CD4-positive, alpha-beta T cell treated with Interleukin-17A for 4 hours (primary cell): ENCODE measurements around the gene C3orf62.

ENCODE experiments used
- DNase-seq: peaks from one replicate; pipeline ENCODE4 v3.0.0-alpha.2; 2020; ENCODE audit warnings: mixed read lengths

C3orf62 gene

DNA sequence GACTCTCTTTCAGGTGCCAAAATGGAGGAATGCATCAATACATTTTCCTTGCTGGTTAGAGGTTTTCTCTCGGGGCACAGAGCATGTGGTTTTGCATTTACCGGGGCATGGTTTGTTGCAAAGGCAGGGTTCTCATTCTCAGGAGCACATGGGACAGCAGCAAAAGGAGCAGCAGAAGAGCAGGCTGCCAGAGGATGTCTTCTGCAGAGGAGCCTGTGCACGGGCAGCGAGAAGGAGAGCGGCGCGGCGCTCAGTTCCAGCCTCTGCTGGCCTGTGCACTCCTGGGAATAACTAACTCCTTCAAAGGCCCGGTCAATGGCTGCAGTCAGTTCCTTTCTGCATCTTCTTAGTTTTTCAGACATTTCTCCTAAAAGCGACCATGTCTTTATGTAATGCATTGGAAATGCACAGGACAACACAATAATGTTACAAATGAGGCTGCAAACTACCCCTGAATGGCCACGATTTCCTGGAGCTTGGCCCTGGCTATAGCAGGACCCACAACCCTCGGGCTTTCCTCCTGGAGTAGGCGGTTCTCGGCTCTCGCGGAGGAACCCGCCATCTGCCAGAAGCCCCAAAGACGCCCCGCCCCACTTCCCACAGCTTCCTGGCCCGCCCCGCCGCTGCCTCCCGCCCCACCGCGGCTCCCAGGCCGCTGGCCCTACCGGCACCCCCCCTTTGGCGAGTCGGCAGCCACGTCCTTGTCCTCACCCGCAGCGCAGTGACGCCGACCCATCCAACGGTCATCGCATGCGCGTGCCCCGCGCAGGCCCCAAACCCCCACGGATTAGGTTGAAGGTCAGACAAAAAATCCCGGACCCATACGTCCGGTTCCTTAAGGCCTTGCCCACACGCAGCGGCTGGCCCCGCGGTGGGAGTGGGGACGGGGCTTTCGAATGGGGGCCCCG lies at the start of gene C3orf62:
Gene C3orf62 (minus strand): TSS at position 758 of the 908 bp plus-strand sequence. CDS start 360 bp downstream, at position 398.
- peak; percentile 85 for DNase-seq

DNA sequence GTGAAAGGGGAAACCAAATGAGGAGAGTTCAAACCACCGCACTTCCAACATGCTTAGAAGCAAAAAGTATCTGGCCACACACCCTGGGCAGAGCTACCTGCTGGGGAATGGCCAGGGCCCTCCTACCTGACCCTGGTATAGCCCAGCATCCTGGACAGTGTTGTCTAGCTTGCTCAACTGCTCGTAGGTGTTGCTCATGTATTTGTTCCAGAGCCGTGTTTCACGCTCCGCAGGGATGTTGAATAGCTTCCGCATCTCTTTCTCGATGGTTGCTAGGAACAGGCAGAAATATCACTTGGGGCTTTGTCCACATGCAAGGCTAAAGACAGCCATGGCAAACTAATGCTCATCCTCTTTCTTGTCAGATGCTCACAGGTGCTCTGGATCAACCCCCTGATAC lies 47.7 kb upstream of the C3orf62 start:
- no peak for DNase-seq

DNA sequence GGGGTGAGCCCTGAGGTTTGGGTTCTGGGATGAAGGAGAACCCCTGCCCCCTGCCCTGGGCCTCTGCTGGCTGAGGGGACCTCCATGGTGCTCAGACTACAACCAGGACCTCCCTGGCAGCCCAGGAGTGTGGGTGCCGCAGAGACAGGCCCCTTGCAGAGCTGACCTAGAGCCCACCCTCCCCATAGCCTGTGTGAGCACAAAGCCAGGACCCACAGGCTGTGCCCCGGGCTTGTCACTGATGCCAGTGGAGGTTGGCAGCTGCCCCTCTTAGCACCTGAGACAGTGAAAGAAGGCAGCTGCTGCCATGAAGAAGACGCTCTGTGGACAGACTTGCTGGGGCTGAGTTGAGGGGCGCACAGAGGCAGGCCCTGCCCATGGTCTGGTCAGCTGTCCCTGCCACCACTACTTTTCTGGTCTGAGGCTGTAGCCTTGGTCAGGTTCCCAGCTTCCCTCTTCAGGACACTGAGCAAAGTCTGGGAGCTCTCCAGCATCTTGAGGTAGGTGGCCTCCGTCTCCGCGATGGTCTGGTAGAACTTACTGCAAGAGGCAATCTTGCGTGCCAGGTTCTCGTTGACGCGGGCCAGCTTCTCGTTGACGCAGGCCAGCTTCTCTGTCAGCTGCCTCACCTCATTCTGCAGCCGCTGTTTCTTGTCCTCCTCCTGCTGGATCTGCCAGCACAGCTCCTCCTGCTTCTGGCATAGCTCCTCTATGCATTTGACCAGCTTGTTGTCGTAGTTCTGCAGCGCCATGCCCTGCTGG lies 39.8 kb upstream of the C3orf62 start:
- no peak for DNase-seq

DNA sequence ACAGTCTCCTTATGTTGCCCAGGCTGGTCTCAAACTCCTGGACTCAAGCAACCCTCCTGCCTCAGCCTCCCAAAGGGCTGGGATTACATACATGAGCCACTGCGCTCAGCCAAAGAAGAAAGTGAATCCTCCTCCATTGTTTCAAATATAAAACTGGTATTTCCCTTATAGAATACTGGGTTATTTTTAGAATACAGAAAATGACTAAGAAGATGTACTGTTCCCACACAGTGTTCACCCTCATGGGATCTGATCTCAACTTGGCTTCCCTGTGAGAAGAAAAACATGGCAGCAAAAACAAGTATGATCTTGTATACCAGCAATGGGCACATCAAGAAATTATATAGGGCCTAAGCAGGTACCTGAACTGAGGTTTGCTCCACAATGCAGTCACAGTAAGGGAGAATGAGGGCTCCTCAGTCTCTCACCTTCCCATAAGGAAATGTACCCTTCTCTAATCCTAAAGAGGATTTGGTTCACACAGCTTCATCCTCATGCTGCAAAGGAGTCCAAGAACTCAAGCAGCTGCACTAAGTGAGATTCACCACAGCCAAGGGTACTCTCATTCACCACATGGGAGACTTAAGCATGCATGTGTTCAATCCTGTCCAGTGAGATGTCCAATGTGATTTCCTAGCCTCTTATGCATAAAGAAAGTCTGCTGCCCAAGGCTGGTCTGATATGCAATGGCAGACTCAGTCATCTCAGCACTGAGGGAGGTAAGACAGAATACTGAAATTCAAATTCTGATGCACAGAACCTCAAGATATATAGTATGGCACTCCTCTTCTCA lies 37.1 kb upstream of the C3orf62 start:
- no peak for DNase-seq

DNA sequence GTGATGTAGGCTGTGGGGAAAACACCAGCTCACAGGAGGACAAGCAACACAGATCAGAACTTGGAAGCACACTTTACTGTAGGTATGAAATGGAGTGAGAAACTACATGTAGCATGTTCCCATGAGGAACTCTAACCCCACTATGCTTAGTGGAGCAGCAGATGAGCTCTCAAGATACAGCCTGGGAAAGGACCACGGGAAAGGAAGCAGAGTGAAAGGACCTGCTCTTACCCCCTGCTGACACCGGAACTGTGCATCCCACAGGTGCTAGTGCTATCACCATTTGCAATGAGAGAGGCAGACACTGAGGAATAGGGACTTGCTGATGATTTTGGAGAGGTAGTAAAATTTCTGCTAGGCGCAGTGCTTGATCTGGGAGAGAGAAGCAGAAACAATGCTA lies 34.3 kb upstream of the C3orf62 start:
- DNase-seq = no peak

DNA sequence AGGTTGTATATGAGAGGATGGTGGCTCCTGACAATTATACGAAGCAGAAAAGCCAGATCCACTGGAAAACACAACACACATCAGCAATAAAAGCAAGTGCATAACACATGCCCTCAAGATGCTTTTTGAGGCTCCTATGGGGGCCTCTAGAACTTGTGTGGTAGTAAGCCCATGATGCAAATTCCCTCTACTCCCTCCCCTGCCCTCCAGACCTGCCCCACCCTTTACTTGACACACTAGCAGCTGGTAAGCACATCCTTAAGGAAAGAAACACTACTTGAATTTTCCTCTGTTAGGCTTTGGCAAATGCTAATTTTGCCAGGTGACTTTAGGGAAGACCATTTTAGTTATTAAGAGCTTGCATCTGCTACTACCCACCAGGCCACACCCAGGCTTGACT lies 33.6 kb upstream of the C3orf62 start:
- DNase-seq = no peak

DNA sequence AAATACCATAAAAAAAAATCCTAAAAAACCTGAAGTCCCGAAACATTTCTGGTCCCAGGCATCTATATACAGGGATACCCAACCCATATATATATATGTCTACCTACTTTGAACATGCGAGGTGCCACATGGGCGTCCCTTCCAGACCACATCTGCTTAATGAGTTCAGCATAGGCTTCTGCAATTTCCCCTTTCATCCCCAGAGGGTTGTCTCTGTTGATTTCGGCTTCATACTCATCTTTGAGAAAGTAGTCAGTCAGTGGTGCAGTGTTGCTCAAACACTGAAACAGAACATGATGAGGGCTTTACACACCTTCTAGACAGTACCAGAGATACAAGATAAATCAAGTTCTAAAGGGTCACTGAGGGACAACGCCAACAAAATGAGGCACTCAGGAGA lies 28.6 kb upstream of the C3orf62 start:
- DNase-seq = no peak

DNA sequence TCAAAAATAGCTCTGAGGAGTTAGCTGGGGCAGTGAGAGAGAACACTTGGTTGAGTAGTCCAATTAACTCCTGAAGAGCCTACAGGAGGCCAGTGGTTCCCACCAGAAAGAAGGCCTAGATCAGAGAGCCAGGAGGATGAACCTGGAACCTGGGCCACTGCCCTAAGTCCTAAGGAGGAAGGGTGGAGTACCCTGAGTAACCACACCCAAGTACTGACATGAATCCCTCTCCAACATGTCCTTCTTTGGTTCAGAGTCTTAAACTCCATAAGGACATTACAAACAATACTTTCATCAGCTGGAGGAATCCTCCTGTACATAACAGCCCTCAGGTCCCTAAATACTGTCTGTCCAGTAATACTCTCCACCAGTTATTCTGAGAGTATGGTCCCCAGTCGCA lies 25.6 kb upstream of the C3orf62 start:
- no peak for DNase-seq

DNA sequence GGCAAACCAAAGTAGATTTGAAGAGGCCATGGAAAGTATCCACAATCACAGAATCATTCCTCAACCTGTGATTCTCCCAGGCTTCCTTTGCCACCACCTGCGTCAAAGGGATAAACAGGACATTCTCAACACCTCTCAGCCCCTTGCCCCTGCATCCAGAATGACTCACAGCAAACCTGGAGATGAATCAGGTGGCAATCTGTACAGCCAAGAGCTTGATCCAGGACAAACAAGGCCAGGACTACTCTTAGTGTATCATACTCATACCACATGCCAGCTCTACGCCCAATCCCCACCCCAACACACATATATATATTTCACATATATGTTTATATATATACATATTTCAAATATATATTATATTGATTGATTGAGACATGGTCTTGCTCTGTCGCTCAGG lies 23.6 kb upstream of the C3orf62 start:
- no peak for DNase-seq

DNA sequence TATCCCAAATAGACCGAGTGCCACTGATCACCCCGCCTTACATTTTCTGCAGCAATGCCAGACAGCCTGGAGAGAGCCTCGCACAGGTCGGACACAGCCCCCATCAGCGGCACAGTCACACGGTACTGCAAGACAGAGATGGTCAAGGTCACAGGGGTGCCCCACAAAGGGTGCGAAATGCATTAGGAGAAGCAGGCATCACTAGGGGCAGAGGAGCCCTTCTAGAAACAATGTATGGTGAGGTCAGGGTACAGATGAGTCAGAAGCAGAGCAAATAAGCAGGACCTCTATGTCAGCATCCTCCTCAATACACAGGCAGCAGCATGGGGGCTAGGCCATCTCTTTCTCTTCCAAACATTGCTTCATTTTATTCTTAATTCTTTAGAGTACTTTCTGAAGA lies 21.5 kb upstream of the C3orf62 start:
- DNase-seq = no peak

DNA sequence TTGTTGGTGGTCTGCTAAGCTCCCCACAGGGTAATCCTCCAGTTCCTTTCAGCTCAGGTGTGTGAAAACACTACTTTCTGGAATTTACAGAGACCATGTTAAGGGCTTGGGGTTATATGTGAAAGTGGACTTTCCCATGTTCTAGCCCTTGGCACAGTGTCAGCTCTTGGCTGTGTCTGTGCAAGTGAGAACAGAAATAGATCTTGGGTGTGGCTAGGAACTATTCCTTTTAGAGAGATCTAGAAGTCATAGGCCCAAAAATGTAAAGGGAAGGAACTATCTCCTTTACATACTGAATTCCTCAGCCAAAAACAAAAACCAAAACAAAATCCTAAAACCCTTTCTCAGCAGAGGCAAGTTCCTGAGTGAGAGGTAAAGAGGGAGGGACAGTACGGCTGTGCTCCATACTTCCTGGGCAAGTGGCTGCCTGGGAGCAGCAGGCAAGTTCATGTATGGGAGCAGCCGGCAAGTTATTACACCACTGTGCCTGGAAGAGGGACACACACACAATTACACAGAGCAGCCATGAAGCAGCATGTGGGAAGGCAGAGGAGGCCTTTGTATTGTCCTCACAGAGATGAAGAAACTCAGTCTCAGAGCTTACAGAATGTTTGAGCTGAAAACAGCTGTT lies 19.9 kb upstream of the C3orf62 start:
- DNase-seq = no peak

DNA sequence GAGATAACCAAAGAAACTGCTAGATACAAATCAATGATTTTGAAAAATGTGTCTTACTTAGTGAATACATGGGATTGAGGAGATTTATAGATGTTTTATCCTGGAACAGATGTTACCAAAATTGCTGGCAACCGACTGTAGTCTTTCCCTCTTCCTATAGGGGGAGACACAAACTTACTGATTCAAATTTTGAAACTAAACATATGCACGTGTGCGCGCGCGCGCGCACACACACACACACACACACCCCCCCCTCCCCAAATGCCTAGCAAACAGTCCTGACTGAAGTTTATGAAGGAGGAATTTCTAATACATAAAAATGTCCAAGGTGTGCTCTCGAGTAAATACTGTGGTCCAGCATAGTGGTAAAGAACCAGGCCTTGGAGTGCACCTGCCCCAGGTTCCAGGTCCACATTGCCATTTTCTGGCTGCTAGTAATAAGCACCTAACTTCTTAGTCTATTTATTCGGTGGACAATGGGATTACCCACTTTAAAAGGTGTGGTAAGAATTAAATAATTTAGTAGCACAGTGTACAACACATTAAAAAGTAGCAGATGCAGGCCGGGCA lies 18.5 kb upstream of the C3orf62 start:
- peak; percentile 39 for DNase-seq

DNA sequence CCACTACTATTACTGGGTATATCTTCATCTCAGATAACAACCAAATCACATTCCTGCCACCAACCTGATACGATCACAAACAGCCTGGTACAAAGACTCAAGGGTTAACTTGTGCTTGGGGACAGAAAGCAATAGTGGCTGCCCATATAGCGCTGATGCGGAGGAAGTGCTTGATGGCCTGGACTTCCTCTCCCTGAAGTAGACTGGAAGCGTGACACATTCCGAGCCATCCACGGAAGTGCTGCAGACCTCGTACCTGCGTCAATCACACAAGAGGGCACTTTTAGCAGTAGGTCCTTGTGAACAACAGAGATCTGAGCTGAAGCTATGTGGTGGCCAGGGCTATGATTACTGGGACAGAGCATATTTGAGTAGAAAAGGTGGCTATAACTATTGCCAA lies 17.3 kb upstream of the C3orf62 start:
- no peak for DNase-seq

DNA sequence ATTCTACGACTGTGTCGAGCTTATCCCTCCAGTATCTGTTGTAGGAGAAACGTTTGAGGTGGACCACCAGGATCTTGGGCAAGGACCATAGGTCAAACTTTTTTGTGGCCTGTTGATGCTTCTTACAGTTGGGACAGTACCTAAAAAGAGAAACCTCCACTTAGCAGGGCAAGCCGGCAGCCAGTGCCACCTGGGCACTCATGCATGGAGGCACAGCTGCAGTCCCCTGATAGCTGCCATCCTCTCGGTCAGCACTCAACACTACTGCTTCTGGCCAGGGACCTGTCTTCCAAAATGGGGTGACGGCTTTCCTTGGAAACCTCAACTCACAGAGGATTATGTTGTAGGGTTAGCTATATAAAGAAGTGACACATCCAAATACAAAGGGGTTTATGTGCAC lies 7.0 kb upstream of the C3orf62 start:
- DNase-seq = no peak

DNA sequence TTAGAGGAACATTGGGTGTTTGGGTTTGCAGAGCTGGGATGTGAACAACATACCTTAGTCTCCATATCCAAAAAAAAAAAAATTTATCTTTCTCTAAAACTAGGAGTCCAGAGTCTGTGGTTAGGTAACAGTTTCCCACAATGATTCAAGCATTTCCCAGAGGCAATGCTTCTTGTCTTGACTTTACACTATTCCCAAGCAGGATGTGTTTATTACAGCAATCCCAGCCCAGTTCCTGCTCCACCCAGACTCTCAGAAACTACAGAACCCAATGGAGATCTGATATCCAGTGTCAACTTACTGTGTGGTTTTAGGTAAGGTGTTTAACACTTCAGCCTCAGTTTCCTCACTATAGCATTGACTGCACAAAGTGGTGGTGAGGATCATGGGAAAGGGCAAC lies 2.3 kb upstream of the C3orf62 start:
- DNase-seq = no peak

DNA sequence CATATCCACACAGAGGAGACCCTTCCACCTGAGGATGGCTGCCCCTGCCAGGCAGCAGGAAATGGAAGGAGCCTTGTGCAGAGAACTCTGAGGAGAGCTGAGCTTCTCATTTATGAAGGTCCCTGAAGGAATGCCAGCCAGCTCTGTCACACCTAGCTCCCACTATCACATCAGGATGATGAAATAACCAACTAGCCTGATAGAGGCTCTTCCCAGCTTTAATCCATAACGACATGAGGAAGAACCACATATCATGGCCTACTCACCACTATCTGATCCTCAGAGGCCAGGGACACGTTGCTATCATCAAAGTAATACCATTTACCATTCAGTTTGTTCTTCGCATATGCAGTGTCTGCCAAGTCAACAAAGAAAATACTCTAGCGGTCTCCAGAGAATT lies 1.5 kb upstream of the C3orf62 start:
- DNase-seq = no peak

DNA sequence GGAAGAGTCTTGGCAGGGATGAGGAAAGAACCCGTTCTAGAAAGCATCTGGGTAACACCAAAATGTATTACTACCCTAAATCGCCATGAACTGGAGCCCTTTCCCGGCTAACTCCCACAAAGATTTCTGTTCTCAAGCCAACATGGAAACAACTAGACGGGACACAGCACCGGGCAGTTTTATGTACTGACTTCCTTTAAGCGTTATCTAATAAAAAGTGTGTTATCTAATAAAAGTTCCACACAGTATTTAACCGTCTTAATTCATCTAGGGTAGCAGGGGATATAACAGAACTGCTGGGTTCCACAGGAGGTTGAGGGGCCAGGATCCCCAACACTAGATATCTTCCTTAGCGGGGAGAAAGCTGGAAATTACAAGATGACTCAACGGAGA lies 347 bp upstream of the C3orf62 start:
- DNase-seq = no peak

DNA sequence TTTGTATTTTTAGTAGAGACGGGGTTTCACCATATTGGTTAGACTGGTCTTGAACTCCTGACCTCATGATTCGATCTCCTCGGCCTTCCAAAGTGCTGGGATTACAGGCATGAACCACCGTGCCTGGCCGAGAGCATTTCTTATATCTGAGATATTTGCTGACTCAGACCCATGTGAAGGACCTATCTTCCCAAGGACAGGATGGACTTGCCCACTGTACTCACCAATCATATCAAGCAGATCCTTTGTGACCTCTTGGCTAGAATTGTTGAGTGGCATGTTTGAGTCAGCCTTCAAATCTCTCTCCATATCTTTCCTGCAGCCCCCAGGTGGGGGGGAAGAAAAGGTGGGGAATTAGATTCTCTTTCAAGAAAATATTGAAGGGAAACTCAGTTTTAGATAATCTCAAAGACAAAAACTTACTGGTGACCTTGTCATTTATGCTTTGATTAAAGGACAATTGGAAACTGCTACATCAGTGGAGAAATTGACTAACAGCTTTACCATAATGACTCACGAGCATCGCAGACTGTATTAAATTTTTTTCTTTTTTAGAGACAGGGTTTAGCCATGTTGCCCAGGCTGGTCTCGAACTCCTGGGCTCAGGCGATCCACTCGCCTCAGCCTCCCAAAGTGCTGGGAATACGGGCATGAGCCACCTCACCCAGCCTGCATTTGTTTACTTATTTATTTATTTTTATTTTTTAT lies 3.1 kb downstream of the C3orf62 start:
- DNase-seq = no peak

DNA sequence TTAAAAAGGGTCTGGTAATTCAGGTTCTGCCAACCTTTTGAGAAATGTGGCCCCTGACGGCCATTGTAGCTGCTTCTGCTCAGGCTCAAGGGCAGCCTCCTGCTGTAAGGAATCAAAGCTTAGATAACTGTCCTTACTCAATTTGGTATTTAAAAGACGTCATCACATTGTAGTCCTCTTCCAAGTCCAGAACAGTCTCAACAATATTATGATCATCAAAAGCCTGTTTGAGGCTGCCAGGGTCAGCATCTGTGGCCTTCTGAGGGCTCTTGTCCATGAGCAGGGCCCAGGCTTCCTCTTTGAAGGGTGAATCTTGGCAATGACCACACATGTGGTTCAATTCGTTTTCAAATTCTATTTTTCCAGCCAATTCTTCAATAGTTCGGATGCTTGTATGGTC lies 6.0 kb downstream of the C3orf62 start:
- DNase-seq = no peak

DNA sequence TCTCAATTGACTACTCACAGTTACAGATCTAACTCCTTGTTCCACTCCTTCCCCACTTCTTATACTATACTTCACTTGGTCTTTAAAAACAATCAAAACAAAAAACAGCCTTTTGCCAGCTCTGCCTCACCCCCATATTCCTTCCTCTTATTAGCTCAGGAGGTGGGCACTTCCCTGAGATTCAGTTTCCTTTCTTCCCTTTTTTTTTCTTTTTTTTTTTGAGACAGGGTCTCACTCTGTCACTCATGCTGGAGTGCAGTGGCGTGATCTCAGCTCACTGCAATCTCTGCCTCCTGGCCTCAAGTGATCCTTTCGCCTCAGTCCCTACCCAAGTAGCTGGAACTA lies 6.9 kb downstream of the C3orf62 start:
- DNase-seq = no peak

DNA sequence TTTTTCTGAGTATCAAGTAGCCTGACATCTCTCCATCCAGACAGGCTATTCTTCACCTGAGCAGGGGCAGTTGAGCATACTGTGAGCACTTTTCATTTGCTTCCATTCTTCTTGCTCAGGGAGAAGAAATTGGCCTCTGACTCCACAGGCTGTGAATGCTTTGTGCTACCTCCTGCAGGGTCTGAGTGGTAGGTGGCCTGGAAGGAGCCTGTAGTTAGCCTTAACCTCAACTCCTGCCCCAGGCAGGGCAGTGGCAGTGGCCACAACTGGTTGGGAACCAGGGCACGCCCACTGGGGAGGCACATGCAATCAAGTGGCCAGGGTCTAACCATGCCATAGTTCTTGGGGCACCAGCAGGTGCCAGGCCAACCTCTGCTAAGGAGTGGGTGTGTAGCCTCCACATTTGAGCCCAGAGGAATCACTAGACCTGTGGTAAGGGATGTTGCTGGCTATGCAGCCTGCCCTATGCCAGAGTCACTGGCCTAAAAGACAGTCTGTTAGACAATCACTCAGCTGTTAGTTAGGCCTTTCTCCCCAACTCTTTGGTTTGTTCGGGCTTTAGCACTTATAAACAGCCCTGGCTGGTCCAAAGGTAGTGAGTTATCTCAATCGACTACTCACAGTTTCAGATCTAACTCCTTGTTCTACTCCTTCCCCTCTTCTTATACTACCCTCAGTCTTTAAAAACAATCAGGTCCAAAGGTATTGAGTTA lies 7.4 kb downstream of the C3orf62 start:
- no peak for DNase-seq
